HG02885 (cell line): ENCODE data around the gene CIRBP.
A peak's percentile ranks its signal among the peaks of the same experiment; 100 is the strongest.

Source experiments
- ATAC-seq: cut with Tn5 transposase; IDR thresholded peaks from one replicate; pipeline ENCODE4 v1.9.1; 2021; ENCODE audit warnings: mild to moderate bottlenecking; ENCODE audit not compliant: unreplicated experiment, poor library complexity

CIRBP gene

DNA sequence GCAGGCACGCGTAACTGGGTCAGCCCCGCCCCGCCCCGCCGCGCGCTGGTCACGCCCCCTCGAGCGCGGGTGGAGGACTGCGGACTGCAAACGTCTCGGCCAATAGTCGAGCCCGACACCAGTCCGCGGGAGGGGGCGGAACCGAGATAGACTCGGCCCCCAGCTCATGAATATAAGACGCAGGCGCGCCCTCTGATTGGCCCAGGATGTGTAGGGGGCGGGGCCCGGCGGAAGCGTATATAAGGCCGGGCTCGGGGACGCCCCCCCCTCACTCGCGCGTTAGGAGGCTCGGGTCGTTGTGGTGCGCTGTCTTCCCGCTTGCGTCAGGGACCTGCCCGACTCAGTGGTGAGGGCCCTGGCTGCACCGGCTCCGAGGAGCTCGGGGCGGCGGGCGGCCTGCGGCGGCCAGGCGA lies at the start of gene CIRBP:
TSS of gene CIRBP (plus strand) at position 268 of the 413 bp plus-strand sequence. CDS start 1,602 bp downstream, outside the sequence.
- ATAC-seq, result peak; percentile 61

DNA sequence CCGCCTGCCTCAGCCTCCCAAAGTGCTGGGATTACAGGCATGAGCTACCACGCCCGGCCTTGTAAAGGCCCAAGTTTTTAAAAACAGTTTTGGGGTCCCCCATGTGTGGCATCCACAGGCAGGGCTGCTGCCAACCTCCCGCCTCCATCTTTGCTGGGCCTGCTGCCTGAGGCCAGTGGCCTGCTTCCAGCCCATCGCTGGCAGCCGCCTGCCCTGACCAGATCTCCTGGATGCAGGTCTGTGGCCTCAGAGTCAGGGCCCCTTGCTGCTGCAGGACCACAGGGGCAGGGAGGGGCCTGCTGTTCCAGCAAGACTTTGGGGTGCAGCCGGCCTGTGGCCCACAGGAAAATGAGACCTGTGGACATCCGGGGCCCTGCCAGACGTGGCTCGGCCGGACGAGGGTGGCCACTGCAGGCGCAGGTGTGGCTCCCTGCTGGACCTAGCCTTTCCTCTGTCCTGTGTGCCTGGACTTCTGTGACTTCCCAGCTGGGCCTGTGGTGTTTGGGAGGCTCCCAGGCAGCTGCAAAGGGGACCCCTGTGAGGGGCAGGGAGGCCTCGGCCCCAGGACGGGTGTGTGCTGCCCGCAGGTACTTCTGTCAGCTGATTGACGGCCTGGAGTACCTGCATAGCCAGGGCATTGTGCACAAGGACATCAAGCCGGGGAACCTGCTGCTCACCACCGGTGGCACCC lies 49.2 kb upstream of the CIRBP start:
- ATAC-seq, result no peak

DNA sequence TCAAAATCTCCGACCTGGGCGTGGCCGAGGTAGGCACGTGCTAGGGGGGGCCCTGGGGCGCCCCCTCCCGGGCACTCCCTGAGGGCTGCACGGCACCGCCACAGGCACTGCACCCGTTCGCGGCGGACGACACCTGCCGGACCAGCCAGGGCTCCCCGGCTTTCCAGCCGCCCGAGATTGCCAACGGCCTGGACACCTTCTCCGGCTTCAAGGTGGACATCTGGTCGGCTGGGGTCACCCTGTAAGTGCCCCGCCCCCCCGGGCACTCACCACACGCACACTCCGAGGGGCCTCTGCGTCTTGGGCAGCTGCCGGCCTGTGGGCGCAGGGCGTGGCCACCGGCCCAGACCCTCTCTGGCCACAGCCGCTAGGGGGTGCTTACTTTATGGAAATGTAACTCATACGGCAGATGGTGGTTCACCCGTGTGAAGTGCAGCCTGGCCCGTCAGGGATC lies 48.6 kb upstream of the CIRBP start:
- ATAC-seq, result no peak

DNA sequence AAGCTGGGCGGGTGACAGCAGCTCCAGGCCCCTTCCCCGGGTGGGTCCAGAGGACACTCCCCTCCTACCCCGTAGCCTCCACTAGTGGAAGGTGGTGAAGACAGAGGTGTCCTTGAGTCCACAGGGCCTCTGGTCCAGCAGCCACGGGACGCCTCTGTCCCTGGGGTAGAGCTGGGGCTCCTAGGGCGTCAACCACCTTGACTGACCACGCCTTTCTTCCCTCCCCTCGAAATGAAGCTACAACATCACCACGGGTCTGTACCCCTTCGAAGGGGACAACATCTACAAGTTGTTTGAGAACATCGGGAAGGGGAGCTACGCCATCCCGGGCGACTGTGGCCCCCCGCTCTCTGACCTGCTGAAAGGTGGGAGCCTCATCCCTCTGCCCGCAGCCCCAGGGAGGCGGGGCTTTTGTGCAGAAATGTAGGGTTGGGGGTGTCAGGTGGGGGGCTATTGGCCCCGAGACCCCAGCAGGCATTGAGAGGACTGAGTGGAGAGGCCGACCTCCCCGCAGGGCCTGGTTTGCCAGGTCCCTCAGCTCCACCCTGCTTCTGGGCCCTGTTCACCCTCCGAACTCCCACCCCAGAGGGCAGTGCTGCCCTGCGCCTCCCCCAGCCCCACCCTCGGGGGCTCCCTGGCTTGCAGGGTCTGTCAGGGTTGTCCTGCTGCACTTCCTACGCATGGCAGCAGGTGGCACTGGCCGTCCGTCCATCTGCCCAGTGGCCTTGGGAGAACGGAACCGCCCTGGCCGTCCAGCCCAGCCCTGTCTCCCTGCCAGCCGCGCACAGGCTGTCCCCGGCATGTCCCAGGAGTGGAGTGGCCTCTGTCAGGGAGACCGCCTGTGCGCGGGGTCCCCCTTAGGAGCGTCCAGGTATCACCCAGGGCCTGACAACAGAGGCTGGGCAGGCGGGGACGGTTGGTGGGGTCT lies 47.9 kb upstream of the CIRBP start:
- no peak for ATAC-seq

DNA sequence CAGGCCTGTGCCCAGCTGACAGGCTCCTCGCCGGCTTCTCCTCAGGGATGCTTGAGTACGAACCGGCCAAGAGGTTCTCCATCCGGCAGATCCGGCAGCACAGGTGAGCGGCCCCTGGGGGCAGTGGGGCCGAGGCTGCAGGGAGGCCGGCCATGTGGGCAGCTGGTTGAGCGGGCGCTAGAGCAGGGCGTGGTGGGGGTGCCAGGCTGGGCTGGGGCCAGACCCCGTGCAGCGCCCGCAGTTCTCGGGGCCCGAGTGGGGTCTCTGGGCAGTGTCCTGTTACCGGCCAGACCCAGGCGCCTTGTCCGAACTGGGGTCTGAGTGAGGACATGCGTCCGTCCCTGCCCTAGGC lies 47.3 kb upstream of the CIRBP start:
- ATAC-seq, result no peak

DNA sequence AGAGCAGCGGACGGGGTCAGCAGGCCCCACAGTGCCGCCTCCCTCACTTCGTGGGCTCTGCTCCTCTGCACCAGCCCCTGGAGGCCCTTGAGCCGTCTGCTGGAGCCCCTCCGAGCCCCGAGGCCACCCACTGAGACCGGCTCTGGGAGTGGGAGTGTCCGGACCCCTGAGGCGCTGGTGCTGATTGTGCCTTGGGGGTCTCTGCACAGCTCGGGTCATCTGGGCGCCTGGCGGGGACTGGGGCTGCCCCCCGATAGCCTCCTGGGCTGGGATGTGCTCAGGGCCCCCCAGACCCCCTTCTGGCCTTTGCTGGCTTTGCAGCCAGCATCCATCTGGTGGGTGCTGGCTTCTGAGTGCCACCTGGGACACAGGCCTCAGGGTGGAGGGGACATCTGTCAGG lies 46.7 kb upstream of the CIRBP start:
- no peak for ATAC-seq

DNA sequence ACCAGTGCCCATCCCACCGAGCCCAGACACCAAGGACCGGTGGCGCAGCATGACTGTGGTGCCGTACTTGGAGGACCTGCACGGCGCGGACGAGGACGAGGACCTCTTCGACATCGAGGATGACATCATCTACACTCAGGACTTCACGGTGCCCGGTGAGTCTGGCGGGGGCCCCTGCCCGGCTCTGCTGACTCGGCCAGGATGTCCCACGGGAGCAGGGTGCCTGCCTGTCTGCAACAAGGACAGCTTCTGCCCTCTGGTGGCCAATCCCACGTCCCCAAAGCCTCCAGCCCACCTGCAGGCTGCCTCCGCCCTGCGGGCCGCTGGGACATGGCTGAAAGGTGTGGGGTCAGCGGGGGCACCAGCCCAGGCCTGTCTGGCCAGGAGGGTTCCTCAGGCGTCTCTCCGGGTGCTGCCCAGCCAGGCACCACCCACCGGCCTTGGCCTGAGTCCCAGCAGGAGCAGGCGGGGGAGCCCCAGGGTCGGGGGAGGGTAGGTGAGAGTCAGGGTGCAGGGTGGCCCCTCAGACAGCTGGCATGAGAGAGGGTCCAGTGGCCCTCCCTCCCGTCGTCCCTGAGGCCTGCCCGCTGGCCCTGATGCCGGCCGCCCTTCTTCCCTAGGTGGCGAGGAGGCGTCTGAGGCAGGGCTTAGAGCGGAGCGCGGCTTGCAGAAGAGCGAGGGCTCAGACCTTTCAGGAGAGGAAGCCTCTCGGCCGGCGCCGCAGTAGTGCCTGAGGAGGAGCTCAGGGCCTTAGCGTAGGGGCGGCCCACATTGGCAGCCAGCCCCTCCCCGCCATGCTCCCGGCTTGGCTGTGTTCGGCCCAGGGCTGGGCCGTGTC lies 45.9 kb upstream of the CIRBP start:
- no peak for ATAC-seq

DNA sequence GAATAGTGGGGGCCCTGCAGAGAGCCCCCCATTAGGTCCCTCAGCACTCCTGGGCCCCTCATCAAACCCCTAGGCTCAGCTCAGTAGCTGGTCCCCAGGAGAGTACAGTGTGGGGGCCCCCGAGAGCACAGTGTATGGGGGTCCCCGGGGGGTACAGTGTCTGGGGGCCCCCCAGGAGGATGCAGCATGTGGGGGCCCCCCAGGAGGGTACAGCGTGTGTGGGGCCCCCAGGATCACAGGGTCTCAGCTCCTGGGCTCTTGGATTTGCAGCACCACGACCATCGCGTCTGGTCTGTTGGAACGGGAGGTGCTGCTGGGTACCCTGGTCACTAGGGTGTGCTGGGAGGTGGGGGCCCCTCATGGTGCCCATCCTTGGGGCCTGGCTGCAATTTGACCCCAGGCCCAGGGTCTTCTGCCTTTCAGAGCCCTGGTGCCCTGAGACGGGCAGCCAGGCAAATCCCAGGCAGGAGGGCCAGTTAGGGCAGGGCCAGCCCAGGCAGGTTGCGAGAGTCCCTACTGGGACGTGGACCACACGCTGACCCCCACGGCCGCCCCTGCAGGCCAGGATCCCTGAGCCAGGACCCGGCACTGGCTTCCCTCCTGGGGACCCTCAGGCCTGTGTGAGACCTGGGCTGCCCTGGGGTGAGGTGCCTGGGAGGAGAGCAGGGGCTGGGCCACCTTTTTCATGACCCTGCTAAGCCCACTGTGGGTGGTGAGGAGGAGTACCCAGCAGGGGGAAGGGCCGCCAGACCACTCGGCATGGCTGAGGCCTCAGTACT lies 44.9 kb upstream of the CIRBP start:
- no peak for ATAC-seq

DNA sequence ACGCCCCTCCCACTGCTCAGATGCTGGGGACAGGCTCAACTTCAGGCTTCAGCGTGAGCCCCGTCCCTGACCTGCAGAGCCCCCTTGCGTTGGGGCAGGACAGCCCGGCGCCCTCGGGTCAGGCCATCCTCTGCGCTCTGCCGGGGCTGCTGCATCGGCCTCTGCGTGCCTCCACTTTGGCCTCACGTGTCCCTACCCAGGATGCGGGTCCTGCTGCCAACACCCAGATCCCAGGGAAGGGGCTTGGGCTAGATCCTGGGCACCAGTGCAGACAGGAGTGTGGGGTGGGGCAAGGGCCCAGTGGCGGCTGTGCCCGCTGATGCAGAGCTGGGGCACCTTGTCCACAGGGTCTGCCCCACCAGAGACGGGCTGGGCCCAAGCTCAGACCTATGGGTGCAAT lies 44.3 kb upstream of the CIRBP start:
- no peak for ATAC-seq

DNA sequence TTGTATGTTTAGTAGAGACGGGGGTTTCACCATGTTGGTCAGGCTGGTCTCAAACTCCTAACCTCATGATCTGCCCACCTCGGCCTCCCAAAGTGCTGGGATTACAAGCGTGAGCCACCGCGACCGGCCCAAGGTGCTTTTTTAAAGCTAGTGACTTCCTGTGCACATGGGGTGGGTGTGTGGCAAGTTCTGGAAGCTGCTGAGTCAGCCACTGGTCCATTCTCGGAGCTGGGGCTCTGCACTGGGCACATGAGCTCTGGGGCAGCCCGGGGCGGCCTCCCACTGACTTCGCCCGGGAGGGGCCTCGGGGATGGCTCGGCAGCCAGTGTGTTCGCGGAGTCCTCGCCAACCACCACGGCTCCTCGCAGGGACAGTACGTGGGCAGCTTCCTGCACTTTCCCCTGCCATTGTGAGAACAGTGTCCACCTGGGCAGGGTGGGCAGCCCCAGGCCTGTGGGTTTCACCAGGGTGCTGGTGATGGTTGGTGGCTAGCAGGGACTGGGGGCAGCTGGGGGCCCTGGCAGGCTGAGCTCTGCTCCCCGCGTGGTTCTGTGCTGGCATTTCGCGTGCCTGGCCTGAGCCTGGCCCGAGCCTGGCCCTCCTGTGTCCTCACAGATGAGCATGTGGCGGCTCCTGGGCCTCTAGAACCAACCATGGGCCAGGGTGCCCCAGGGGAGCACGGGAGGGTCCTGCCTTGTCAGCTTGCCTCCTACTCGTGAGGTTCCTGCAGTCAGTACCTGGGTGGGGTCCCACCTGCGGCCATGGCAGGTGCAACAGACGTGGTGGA lies 43.5 kb upstream of the CIRBP start:
- no peak for ATAC-seq

DNA sequence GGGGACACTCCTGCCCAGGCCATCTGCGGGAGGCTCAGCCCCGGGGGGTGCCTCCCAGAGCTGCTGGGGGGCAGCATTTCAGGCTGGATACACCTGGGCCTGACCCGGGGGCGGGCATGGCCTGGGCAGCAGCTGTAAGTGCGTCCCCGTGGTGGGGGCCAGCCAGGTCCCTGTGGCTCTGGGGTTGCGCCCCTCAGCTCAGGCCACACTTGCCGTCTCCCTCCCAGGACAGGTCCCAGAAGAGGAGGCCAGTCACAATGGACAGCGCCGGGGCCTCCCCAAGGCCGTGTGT lies 43.0 kb upstream of the CIRBP start:
- ATAC-seq, result no peak

DNA sequence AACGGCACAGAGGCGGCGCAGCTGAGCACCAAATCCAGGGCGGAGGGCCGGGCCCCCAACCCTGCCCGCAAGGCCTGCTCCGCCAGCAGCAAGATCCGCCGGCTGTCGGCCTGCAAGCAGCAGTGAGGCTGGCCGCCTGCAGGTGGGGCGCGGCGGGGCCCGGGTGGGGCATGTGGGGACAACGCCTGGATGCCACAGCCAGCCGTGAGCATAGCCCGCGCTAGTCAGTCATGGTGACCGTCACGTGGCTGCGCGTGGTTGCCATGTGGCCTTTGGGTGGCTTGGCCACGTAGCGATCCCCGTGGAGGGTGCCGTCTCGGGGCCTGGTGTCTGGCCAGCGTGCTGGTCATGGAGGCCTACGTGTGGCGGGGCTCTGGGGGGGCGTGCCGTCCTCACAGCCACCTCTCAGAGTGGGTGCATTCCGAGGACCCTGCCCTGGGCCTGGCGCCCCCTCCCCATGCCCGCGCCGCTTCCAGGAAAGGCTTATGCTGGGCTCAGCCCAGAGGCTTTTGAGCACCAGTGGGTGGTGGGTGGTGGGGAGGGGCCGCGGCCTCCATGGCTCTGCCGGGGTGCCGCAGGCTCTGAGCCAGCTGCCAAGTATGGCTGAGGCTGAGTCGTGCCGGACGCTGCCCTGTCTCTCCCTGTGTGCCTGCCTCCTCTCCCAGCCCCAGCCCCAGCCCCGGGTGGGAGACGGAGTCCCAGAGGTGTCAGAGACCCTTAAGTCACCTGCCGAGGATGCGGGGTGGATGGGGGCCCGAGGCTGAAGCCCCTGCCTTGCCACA lies 42.4 kb upstream of the CIRBP start:
- ATAC-seq, result no peak

DNA sequence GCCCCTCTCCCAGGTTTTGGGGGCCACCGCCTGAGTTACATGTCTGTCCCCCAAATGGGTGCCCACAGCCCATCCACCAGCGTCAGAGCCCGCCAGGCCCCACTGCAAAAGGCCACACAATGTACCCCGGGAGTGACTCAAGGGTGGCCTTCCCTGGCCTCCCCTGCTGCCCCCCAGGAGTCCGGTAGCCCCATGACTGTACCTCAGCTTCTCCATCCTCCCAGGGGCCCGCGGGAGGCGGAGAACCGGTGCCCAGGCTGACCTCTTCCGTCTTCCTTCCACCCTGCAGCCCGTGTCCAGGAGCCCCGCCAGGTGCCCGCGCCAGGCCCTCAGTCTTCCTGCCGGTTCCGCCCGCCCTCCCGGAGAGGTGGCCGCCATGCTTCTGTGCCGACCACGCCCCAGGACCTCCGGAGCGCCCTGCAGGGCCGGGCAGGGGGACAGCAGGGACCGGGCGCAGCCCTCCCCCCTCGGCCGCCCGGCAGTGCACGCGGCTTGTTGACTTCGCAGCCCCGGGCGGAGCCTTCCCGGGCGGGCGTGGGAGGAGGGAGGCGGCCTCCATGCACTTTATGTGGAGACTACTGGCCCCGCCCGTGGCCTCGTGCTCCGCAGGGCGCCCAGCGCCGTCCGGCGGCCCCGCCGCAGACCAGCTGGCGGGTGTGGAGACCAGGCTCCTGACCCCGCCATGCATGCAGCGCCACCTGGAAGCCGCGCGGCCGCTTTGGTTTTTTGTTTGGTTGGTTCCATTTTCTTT lies 41.7 kb upstream of the CIRBP start:
- no peak for ATAC-seq

DNA sequence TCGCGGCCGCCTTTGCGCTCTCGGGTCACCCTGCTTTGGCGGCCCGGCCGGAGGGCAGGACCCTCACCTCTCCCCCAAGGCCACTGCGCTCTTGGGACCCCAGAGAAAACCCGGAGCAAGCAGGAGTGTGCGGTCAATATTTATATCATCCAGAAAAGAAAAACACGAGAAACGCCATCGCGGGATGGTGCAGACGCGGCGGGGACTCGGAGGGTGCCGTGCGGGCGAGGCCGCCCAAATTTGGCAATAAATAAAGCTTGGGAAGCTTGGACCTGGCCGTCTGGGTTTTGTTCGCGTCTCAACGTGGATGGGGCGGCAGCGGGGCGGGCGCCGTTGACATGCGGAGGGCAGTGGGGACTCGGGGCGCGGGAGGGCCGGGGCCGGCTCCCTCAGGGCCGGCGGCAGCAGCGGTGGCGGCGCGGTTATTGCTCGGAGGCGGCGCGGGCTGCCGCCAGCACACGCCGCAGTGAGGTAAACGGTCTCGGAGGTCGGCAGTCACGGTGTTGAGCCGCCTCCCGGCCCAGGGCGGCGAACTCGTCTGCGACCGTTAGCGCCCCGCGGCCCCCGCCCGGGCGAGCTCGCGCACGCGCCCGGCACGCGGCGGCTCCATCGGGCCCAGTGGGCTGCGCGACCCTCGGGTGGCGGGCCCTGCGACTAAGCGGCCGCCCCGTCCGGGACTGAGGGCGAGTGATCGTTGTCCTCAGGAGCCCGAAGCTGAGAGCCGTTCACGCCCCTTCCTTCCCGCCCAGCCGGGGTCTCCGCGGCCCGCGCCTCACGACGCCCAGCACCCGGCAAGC lies 40.8 kb upstream of the CIRBP start:
- ATAC-seq, result no peak

DNA sequence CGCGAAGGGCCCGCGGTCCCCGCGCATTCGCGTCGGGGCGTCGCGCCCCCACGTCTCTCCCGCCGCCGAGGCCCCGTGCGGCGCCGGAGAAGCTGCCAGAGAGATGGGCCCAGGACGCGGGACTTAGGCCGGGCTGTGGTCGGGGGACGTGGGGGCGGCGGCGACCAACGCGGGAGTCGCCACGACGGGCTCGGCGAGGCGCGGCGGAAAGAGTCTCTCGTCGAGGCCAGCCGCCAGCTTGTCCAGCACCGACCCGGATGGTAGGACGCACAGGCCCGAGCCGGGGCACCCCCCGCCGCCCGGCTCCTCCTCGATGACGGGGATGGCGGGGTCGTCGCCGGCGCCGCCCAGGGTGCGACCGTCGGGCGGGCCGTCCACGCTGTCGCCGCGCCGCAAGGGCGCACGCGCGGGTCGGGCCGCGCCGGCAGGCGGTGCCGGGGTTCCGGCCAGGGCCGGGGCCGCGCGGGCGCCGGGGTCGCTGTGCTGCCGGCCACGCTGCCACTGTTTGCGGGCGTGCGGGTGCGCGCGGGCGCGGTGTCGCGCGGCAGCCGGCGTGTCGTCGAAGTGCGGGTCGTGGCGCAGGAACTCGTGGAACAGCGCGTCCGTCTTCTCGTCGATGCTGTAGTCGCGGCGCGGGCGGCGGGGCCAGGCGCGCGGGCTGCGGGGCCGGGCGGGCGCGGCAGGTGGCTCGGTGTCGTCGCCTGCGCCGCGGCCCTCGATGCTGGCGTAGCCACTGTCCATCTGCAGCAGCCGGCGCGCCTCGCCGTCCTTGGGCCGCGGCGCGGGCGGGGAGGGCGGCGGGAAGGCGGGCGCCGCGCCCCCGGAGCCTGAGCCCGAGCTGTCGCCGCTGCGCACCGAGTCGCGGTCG lies 39.8 kb upstream of the CIRBP start:
- no peak for ATAC-seq
